GM19193 (cell line): ENCODE measurements around the gene ZBTB47.

ENCODE experiments used
- POLR2A ChIP-seq: IDR thresholded peaks from 4 replicates; pipeline ENCODE4 v1.6.1; 2011; ENCODE audit not compliant: insufficient read depth, insufficient read length; ENCODE audit errors: extremely low read depth

Gene ZBTB47

GRCh38 chr3:42658771-42659390 is 5.4 kb downstream of the ZBTB47 start:
- TF ChIP-seq POLR2A, result no peak

- no peak for TF ChIP-seq POLR2A
These were observed 6.1 kb downstream of the ZBTB47 start for GRCh38 chr3:42659451-42660130.

- TF ChIP-seq POLR2A, result no peak
These were observed 6.7 kb downstream of the ZBTB47 start for GRCh38 chr3:42660131-42660715.

GRCh38 chr3:42660898-42661297 is 7.4 kb downstream of the ZBTB47 start:
- no peak for TF ChIP-seq POLR2A

- TF ChIP-seq POLR2A, result no peak
These were observed 8.1 kb downstream of the ZBTB47 start for GRCh38 chr3:42661593-42662022.

- no peak for TF ChIP-seq POLR2A
These were observed 8.7 kb downstream of the ZBTB47 start for GRCh38 chr3:42662037-42662812.

- no peak for TF ChIP-seq POLR2A
These were observed 9.5 kb downstream of the ZBTB47 start for GRCh38 chr3:42662813-42663535.

- no peak for TF ChIP-seq POLR2A
These were observed 10.3 kb downstream of the ZBTB47 start for GRCh38 chr3:42663581-42664437.

- TF ChIP-seq POLR2A, result no peak
These were observed 10.9 kb downstream of the ZBTB47 start for GRCh38 chr3:42664438-42664803.

- no peak for TF ChIP-seq POLR2A
These were observed 11.8 kb downstream of the ZBTB47 start for GRCh38 chr3:42665050-42665878.

GRCh38 chr3:42666022-42666421 is 12.5 kb downstream of the ZBTB47 start:
- no peak for TF ChIP-seq POLR2A

- TF ChIP-seq POLR2A, result no peak
These were observed 13.1 kb downstream of the ZBTB47 start for GRCh38 chr3:42666577-42666998.

- TF ChIP-seq POLR2A, result no peak
These were observed 13.6 kb downstream of the ZBTB47 start for GRCh38 chr3:42667096-42667522.
